A549 treated with ZK216348 at 1 μM for 4 hours (cell line): ENCODE measurements around the gene NRP1. TPM values are rescaled to one million over a fixed set of nuclear protein-coding genes. Genes with fewer than 3 reads are reported as not detected.

Experiments used
- total RNA-seq: library from RNA; stranded (reverse); fragments of 200-300 nt; extraction: Qiagen RNA extraction; gene quantifications from 5 replicates; pipeline ENCODE4 v1.2.3, GENCODE V29; 2022; ENCODE audit warnings: low read depth

NRP1 gene
- total RNA-seq, result 74.2 to 93.9 TPM (median 82.1 TPM) in 5 replicates

GRCh38 chr10:33334153-33334804, at the start of gene NRP1:
TSS of gene NRP1 (minus strand) at chr10:33334667. CDS start at chr10:33334382, 285 bp downstream.

